Astrocyte of the spinal cord (primary cell): ENCODE measurements around the gene PHACTR3.
"Not testable (repeated sequence)": the region's sequence is repeated elsewhere in the genome, so short reads cannot be mapped to it uniquely, and the experiment has no call there.

ENCODE experiments used
- DNase-seq: peaks from one replicate; pipeline ENCODE4 v3.0.0; 2011; ENCODE audit warnings: low read depth, low spot score
- H3K4me3 ChIP-seq: 2 replicates; pipeline ENCODE4 v1.5.1; 2011; ENCODE audit warnings: low read depth, mild to moderate bottlenecking, low read length, moderate library complexity
- in situ Hi-C: cut with HindIII; loops from 2 replicates; pipeline ENCODE4 v1.10.0; 2017; ENCODE audit warnings: low sequenced_read_pairs
- TF ChIP-seq, protein P1 (sequence below): IDR thresholded peaks from 2 replicates; pipeline ENCODE4 v1.5.1; 2012; ENCODE audit warnings: low read depth, mild to moderate bottlenecking, low read length, inconsistent platforms

Gene PHACTR3

DNA sequence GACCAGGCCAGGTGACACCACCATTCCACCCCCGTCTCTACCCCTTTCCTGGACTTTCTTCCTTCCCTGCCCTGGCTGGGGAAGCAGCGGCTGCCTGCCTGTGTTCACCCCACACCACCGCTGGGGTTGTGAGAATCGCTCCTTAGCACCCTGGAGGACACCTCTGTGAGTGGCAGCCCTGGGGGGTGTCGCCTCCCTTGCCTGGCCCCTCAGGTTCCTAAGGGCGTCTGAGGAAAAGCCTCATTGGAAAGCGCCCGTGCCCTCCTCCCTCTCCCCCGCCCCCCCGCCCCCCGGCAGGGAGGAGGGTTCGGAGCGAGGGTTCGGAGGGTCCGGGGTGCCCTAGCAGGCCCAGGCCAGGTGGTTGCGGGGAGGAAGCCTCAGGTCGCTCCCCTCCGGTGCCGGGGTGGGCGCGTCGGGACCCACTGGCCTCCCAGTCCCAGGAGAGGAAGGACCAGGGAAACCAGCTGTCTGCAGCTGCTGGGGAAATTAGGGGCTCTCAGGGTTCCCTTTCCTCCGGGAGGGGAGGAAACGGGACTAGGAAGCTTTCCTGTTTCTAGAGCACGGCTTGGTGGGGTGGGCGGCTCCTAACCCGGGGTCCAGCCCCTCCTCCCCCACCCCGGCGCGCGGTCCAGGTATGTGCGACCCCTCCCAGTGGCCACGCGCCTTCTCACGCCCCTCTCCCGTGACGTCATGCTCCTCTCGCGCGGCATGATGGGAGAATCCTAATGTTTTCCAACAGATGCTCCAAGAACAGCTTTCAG, at the start of gene PHACTR3:
Gene PHACTR3, plus strand, starts transcription at position 760 of the 761 bp plus-strand sequence. CDS start 475 bp downstream, outside the sequence.
- in situ Hi-C loops: no loop called here
- TF ChIP-seq, protein P1, sequence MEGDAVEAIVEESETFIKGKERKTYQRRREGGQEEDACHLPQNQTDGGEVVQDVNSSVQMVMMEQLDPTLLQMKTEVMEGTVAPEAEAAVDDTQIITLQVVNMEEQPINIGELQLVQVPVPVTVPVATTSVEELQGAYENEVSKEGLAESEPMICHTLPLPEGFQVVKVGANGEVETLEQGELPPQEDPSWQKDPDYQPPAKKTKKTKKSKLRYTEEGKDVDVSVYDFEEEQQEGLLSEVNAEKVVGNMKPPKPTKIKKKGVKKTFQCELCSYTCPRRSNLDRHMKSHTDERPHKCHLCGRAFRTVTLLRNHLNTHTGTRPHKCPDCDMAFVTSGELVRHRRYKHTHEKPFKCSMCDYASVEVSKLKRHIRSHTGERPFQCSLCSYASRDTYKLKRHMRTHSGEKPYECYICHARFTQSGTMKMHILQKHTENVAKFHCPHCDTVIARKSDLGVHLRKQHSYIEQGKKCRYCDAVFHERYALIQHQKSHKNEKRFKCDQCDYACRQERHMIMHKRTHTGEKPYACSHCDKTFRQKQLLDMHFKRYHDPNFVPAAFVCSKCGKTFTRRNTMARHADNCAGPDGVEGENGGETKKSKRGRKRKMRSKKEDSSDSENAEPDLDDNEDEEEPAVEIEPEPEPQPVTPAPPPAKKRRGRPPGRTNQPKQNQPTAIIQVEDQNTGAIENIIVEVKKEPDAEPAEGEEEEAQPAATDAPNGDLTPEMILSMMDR: no peak
- no peak for DNase-seq
- H3K4me3 ChIP-seq: no peak within 1 kb of the TSS

DNA sequence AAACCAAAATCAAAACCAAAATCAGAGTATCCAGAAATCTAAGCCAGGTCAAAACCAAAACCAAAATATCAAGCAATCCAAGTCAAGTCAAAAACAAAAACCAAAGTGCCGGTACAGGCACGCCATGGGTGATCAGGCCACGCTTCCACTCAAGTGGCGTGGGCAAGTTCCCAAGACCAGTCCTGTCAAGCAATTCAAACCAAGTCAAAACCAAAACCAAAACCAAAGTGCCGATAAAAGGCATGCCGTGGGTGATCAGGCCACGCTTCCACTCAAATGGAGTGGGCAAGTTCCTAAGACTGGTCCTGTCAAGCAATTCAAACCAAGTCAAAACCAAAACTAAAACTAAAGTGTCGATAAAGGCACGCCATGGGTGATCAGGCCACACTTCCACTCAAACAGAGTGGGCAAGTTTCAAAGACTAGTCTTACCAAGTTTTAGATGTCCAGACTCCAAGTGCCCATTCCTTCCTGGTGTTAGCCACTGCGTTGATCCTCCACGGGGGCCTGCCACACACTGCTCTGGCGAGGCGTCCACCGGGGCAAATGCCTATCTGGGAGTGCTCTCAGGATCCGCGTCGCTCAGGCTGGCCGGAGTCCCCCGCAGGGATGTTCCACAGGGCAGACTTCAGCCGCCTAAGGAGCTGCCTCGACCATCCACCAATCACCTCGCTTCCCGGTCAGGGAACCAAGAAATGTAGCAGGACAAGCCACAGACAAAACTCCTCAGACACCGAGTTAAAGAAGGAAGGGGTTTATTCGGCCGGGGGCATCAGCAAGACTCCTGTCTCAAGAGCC, 46.4 kb upstream of the PHACTR3 start:
- H3K4me3 ChIP-seq, DNase-seq, in situ Hi-C loops: not testable (repeated sequence)

DNA sequence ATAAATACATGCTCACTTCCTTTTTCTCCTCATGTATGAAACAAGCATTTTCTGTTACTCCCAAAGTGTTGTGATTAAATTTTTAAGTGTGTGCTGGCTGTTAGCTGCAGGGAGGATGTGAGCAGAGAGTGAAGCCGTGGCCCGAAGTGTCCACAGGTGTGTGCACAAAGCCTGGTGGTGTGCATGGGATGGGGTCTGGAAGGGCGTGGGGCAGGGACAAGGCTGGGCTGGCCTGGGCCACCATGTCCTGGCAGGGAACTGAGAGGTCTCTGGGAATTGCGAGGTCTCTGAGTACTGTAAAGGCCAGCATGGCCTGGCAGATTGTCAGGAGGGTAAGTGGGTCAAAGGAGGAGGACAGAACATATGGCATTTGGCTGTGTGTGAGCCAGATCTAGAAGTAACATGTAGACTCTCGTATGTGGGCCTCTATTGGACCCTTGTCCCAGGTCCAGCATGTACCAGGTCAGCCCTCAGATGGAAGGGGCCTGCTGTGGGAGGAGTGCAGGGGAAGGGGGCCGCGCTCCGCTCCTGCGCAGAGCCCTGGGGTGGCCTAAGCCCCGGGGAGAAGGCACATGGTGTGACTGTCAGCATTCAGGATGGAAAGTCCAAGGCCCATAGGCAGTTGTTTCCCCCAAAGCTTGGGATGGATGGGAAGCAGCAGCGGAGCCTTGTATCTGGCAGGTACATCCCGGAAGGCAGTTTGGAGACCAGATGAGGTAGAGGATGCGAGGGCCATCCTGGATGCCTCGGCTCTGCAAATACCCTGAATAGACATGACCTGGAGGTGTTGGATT, 45.1 kb upstream of the PHACTR3 start:
- TF ChIP-seq, protein P1: no peak
- no peak for DNase-seq
- in situ Hi-C loops: no loop called here
- H3K4me3 ChIP-seq: no peak overlapping the region

DNA sequence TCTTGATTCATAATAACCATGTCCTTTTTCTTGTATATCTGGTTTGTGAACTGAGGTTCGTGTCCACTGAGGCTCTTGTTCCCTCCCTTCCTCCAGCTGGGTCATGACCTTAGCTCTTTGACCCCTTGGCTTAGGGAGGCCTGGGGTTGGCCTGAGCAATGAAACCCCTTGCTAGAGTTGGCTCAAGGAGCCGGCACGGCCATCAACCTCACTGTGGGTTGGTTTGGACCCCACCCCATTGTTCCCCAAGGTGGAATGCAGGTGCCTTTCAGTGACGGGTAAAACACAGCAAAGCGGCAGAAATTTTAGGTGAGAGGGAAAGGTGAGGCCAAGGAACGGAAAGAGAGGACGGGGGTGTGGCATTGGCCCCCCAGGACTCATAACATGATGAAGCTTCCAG, 44.5 kb upstream of the PHACTR3 start:
- in situ Hi-C loops: no loop called here
- no peak for DNase-seq
- no peak overlapping the region for H3K4me3 ChIP-seq
- TF ChIP-seq, protein P1: no peak

DNA sequence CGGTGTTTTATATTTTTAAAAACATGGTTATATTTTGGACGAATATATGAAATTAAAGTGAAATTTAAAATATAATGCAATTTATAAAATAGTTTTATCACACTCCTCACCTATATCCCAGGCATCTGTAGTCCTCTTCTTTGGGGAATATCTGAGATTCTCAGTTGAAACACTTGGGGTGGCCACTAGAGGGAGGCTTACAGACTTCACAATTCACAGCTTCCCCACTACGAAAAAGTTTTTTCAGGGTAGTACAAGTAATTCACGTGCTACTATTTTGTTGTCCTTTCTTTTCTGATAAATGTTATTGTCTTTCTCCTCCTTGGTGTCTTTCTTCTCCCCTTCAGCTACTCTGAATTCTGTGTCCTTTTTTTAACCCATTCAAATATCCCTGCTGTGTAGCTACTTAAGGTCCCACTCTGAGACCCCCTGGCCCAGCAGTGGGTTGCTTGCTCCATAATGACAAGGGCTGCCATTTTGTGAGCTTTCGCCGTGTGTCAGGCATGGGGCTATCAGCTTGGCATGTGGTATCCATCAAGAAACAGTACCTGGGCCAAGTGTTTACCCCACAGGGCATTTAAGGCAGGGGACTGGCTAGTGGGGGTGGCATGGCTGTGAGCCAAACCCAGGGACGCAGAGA, 43.6 kb upstream of the PHACTR3 start:
- in situ Hi-C loops: no loop called here
- no peak overlapping the region for H3K4me3 ChIP-seq
- DNase-seq: no peak
- TF ChIP-seq, protein P1: peak; percentile 37

DNA sequence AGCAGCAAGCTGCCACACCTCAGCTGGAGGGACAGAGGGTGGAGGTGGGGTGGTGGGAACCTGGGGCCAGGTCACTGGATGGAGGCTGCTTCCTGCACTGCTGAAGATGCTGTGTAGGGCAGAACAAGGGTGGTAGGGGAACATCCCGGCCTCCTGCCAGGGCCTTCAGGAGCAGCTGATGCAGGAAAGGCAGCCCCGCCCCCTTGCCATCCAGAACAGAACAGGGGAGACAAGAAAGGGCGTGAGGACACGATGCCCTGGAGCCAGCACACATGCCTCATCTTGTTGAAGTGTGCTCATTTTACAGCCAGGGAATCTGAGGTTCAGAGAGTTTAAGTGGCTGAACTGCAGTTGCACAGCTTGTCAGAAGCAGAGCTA, 43.1 kb upstream of the PHACTR3 start:
- in situ Hi-C loops: no loop called here
- TF ChIP-seq, protein P1: no peak
- DNase-seq: no peak
- no peak overlapping the region for H3K4me3 ChIP-seq
